Osteoblast (primary cell): Measurements from ENCODE around the gene NAV2. TPM values are rescaled to one million over a fixed set of nuclear protein-coding genes. Genes with fewer than 3 reads are reported as not detected.

Experiments
- DNase-seq: peaks from one replicate; pipeline ENCODE4 v3.0.0; 2011; ENCODE audit warnings: low spot score, mixed read lengths; ENCODE audit not compliant: insufficient read length; ENCODE audit errors: missing footprints
- H2AFZ ChIP-seq: 2 replicates; pipeline ENCODE4 v1.6.0; 2011; ENCODE audit warnings: mild to moderate bottlenecking, low read length
- H3K27ac ChIP-seq: 2 replicates; pipeline ENCODE4 v1.5.1; 2011; ENCODE audit warnings: mild to moderate bottlenecking, low read depth, low read length, moderate library complexity
- H3K27me3 ChIP-seq: 2 replicates; pipeline ENCODE4 v1.6.0; 2012; ENCODE audit warnings: mild to moderate bottlenecking, control low read depth, inconsistent platforms, low read length, moderate library complexity; ENCODE audit not compliant: insufficient read depth
- H3K36me3 ChIP-seq: 2 replicates; pipeline ENCODE4 v1.5.1; 2011; ENCODE audit warnings: mild to moderate bottlenecking, low read length, control low read depth, moderate library complexity; ENCODE audit not compliant: insufficient read depth
- H3K4me1 ChIP-seq: 2 replicates; pipeline ENCODE4 v1.5.1; 2011; ENCODE audit warnings: mild to moderate bottlenecking, low read length, control low read depth, moderate library complexity; ENCODE audit not compliant: insufficient read depth
- H3K4me2 ChIP-seq: 2 replicates; pipeline ENCODE4 v1.6.0; 2011; ENCODE audit warnings: mild to moderate bottlenecking, low read length; ENCODE audit not compliant: insufficient read depth
- H3K4me3 ChIP-seq: fragments of 200-600 bp; sonication (generic); 3 replicates; pipeline ENCODE4 v1.5.1; 2012; ENCODE audit warnings: mild to moderate bottlenecking, low read length, inconsistent platforms; ENCODE audit not compliant: insufficient read depth
- H3K79me2 ChIP-seq: 2 replicates; pipeline ENCODE4 v1.6.0; 2012; ENCODE audit warnings: mild to moderate bottlenecking, low read length, control low read depth, inconsistent platforms; ENCODE audit not compliant: insufficient read depth
- H3K9me3 ChIP-seq: 2 replicates; pipeline ENCODE4 v1.5.1; 2011; ENCODE audit warnings: low read depth, low read length, control low read depth
- H4K20me1 ChIP-seq: 2 replicates; pipeline ENCODE4 v1.6.0; 2012; ENCODE audit warnings: mild to moderate bottlenecking, low read length, control low read depth; ENCODE audit not compliant: insufficient read depth
- total RNA-seq: library from RNA; depleted of rRNA; stranded (reverse); fragments of >200 nt; gene quantifications from 2 replicates; pipeline ENCODE4 v1.2.3, GENCODE V29; 2012
- TF ChIP-seq, protein P1 (sequence below): IDR thresholded peaks from 2 replicates; pipeline ENCODE4 v1.5.1; 2011; ENCODE audit warnings: mild to moderate bottlenecking, low read depth, low read length, moderate library complexity; ENCODE audit errors: extremely low read depth

The NAV2 gene
- total RNA-seq, 1 donor: 8.7 TPM

DNA sequence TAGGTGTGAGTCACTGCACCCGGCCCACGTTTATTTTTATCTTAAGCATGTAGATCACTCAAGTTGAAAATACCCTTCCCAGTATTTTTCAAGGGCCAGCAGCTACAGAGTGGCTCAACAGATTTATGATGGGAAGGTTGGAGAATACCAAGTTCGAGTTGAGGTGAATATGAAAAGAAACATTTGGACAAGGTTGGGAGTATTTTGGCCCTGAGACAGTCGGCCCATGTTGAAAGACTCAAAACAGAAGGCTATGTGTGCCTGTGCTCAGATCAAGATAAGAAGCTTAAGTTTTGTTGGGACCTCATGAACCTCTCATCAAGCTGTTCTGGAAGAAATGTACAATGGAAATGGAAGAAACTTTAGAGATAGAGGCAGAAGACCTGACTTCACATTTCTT is 248.6 kb downstream of the NAV2 start:
- H3K9me3 ChIP-seq: no peaks in the 10 kb centered on the region
- peaks cover 18% of the 10 kb centered on the region for H3K4me1 ChIP-seq
- peaks cover 66% of the 10 kb centered on the region for H3K79me2 ChIP-seq
- no peak overlapping the region for H3K4me3 ChIP-seq
- no peak for DNase-seq
- H4K20me1 ChIP-seq: no peaks in the 10 kb centered on the region
- peaks cover 9% of the 10 kb centered on the region for H3K36me3 ChIP-seq
- peak overlapping the region; percentile 95 for H3K27ac ChIP-seq
- H3K4me2 ChIP-seq: no peak overlapping the region
- no peaks in the 10 kb centered on the region for H3K27me3 ChIP-seq
- no peak overlapping the region for H2AFZ ChIP-seq
- TF ChIP-seq, protein P1, sequence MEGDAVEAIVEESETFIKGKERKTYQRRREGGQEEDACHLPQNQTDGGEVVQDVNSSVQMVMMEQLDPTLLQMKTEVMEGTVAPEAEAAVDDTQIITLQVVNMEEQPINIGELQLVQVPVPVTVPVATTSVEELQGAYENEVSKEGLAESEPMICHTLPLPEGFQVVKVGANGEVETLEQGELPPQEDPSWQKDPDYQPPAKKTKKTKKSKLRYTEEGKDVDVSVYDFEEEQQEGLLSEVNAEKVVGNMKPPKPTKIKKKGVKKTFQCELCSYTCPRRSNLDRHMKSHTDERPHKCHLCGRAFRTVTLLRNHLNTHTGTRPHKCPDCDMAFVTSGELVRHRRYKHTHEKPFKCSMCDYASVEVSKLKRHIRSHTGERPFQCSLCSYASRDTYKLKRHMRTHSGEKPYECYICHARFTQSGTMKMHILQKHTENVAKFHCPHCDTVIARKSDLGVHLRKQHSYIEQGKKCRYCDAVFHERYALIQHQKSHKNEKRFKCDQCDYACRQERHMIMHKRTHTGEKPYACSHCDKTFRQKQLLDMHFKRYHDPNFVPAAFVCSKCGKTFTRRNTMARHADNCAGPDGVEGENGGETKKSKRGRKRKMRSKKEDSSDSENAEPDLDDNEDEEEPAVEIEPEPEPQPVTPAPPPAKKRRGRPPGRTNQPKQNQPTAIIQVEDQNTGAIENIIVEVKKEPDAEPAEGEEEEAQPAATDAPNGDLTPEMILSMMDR: no peak

DNA sequence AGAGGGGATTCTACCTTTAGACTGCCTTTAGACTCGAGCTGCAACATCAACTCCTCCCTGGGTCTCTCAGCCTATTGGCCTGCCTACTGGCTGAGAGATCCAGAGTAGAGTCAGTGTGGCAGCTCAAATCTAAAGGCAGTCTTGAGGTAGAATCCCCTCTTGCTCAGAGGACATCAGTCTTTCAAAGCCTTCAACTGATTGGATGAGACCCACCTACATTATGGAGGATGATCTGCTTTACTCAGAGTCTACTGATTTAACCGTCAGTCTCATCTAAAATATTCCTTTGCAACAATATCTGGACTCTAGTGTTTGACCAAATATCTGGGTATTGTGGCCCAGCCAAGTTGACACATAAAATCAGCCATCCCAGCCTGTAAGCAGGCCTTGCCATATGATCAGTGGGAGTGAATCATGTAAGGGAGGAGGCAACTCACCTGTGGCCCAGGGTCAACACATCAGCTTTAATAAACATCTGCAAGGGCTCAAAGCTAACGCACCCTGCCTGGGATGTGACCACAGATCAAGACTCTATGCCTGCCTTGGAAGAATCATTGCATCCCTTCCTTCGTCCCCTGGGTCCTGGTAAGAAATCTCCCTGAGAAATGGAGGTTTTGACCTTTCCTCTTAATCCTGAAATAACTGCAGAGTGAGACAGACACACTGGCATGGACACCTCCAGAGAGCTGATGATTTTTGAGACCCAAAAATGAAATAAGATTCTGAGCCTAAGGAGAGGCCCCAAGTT is 249.6 kb downstream of the NAV2 start:
- DNase-seq: no peak
- peak overlapping the region; percentile 95 for H3K27ac ChIP-seq
- no peaks in the 10 kb centered on the region for H4K20me1 ChIP-seq
- no peak overlapping the region for H2AFZ ChIP-seq
- H3K27me3 ChIP-seq: no peaks in the 10 kb centered on the region
- H3K4me3 ChIP-seq: no peak overlapping the region
- TF ChIP-seq, protein P1: no peak
- peaks cover 15% of the 10 kb centered on the region for H3K4me1 ChIP-seq
- peak overlapping the region; percentile 44 for H3K4me2 ChIP-seq
- no peaks in the 10 kb centered on the region for H3K9me3 ChIP-seq
- H3K36me3 ChIP-seq: peaks cover 13% of the 10 kb centered on the region
- peaks cover 65% of the 10 kb centered on the region for H3K79me2 ChIP-seq

GRCh38 chr11:19962801-19963175 is 250.2 kb downstream of the NAV2 start:
- peak; percentile 79 for DNase-seq
- Histone ChIP-seq H3K27ac (peak overlapping the region; percentile 95), H3K4me3 (no peak overlapping the region), H3K36me3 (peaks cover 13% of the 10 kb centered on the region), H3K4me2 (peak overlapping the region; percentile 44), H3K79me2 (peaks cover 60% of the 10 kb centered on the region), H3K9me3 (no peaks in the 10 kb centered on the region), H4K20me1 (no peaks in the 10 kb centered on the region), H2AFZ (no peak overlapping the region), H3K4me1 (peaks cover 15% of the 10 kb centered on the region), H3K27me3 (no peaks in the 10 kb centered on the region)
- TF ChIP-seq, protein P1: no peak

- Histone ChIP-seq H3K27me3 (no peaks in the 10 kb centered on the region), H3K27ac (peak overlapping the region; percentile 95), H4K20me1 (no peaks in the 10 kb centered on the region), H3K4me1 (peaks cover 15% of the 10 kb centered on the region), H2AFZ (no peak overlapping the region), H3K4me3 (no peak overlapping the region), H3K9me3 (no peaks in the 10 kb centered on the region), H3K36me3 (peaks cover 13% of the 10 kb centered on the region), H3K4me2 (no peak overlapping the region), H3K79me2 (peaks cover 51% of the 10 kb centered on the region)
- no peak for DNase-seq
- TF ChIP-seq, protein P1: no peak
These were observed 251.2 kb downstream of the NAV2 start for GRCh38 chr11:19963697-19964387.
